ENCODE results near the gene PARP8.
"Not testable (repeated sequence)": the region's sequence is repeated elsewhere in the genome, so short reads cannot be mapped to it uniquely, and the experiment has no call there.

Gene PARP8

DNA sequence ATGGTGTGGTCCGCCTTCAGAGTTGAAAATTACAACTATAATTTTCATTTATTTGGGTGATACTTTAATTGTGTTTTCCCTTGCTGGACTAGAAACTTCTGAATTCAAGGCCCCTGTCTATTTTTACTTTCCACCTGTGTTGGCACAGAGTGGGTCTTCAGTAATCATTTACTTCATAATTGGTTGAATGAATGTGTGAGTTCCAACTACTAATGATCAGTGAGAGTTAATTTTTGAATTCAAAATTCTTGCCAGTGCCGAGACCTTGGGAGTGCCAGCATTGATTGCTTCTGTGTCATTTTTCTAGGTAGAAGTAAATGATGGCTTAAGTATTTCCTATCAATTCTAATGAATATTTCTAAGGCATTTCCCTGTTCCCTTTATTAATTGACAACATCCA, 61.4 kb downstream of the PARP8 start:
- no peak for DNase-seq

DNA sequence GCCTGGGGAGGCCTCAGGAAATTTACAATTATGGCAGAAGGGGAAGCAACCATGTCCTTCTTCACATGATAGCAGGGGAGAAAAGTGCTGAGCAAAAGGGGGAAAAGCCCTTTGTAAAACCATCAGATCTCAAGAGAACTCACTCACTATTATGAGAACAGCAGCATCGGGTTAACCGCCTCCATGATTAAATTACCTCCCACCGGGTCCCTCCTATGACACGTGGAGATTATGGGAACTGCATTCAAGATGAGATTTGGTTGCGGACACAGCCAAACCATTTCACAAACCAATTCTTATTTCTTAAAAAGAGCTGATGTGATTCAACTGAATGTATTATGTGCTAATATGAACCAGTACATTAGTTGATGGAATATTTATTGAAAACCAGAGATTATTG, 63.9 kb downstream of the PARP8 start:
- DNase-seq = no peak

DNA sequence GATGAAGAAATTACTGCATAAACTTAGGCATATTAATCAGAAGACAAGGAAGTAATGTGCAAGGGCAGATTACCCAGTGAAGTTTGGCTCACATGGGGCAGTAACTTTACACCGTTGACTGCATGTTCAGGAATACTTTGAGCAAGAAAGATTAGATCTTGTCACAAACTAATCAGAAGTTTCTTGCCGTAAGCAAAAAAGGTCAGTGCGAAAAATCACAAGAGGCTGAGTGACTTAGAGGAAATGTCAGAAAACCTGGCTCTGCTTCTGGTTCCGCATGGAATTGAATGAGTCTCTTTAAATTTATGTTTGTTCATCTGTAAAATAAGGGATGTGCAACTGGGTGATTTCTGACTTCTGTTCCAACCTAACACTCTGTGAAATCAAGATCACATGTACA, 64.4 kb downstream of the PARP8 start:
- DNase-seq = no peak

DNA sequence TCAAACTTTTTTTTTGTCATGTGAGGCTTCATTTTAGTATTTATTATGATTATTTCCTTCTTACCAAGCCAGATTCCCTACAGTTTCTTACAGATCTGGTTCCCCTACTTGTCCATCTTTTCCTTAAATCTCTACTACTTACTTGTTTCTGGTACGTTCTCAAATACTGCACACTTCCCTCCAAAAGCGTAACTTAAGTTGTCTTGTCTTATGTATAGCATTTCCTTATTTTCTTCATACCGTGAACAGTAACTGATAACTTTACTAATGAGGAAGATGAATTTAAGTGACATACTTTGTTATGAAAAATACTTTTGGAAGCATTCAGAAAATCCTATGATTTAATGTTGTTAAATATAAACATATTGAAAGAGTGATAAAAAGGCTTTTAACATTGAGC, 67.3 kb downstream of the PARP8 start:
- DNase-seq = no peak

DNA sequence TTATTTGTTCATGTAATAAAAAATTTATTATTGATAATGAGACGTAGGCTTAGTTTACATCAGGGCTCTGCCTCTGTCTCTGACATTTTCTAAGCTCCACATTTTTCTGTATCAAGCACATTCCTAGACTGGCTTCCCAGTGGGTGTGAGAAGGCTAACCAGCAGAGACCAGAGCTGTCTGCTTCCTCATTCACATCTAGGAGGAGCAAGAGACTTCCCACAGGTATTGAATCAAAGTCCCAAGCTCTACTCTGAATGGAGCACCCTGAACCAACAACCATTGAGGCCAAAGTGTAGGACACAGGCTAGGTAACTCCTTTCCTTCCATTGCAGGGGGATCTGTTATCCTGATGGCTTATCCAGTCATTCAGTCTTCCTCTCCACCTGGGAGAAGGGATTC, 72.4 kb downstream of the PARP8 start:
- DNase-seq = no peak

DNA sequence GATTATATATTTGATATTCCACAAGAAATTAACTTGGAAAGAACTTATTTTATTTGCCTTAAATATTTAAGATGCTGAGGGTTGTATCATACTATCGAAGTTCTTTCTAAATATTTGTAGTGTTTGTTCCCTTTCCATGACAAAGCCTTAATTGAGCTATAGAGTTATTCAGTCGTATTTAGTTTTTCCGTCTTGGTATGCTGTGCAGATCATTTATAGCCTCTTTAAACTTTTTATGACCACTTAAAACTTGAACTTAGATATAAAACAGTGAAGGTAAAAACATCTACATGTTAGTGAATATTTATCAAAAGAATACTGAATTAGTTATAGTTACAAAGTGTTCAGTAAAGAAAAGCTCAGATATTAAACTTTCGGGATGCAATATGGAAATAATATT, 74.4 kb downstream of the PARP8 start:
- no peak for DNase-seq

DNA sequence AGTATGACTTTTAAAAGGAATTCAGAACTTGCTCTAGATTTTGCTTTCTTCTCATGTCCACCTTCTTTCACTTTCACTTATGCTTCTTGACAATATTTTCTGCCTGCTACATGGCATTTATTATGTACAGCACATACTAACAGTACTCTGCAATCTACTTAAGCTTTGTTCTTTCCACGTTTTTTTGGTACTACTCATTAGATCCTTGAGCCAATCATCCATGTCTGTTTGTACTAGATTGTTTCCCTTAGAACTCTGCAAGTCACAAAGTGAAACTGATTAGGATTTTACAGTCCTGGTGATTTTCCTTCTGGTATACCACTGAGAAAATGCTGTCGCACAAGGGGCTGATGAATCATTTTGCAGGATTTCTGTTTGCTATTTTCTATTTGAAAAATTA, 78.3 kb downstream of the PARP8 start:
- no peak for DNase-seq

DNA sequence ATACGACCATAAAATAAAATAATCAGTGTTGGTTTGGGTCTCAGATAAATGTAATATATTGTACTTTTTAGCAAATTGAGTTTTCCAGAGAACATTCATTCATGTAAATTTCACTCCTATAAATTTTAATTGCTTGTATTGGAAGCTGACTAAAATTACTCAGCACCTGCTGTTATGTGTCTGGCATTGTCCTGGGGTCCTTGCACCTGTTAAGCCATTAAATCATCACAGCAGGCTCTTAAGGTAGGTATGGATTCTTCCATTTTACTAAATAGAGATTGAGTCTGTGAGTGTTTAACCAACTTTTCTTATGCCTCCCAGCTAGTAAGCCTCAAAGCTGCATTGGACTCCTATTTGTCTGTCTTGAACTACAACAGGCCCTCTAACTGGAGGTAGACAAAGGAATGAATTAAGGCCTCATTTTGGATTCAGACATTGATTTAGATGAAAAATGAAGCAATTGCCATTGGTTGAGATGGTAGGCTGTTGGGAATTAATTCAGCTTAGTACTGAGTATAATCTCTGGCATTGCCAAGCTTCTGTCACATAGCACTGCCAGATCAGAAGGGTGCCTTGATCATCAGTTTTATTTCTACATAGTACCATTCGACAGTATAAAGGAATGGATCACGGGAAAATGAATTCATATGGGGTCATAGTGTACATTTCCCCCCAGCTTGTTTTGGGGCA, 78.9 kb downstream of the PARP8 start:
- no peak for DNase-seq

DNA sequence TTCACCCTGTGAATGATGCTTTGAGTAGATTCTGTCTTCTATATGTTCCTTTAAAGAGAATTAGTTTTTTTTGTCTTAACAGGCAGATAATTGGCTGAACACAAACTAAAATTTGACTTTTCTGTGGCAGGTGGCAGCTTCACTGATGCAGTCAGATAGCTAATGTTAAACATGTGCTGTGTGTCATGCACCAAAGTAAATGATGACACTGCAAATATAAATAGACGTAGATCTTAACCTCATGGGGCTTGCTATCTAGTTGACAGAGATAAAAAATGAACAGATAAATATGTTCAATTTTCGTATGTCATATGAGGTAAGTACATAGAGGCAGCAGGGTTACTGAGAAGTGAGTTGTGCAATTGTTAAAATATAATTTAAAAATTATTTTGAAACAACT, 82.7 kb downstream of the PARP8 start:
- DNase-seq = no peak

DNA sequence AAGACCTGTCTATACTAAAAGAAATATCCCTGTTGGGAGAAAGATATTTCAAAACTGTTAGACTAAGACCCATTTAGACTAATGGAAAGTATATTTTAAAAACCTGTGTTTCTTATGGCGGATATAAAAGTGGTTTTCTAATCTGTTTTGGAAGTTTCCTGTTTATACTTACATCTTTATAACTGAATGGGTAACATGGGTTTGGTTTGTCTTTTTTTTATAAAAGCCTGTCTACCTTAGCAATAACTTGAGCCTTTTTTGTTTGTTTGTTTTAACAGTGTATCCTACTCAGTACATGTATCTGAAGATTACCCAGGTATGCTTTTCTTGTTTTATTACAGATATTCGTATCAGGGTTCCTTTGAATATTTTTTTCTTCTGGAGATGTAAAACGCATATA, 83.4 kb downstream of the PARP8 start:
- no peak for DNase-seq

DNA sequence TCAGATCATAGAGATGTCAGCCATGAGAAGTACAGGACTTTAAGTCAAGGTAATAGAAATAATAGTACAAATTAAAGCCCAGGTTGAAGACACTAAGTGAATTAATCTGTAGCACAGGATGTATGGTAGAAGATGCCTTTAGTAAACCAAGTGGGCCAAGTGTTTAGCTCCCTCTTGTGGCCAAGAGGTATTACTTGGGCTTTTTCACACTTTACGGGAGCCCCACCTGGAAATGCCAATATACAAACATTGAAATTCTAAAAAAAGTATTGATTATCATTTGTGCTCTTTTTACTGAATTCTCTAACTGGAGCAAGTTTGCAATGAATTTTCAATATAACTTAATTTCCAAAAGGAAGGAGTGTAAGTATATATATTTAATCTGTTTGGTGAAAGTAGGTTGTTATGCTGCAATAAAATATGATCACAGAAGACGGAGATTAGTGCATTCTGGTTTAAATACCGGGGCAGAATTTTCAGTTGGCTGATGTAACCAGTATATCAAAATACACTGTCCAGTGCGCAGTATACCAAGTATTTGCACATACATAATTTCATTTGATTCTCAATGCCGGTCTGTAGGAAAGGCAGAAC, 84.7 kb downstream of the PARP8 start:
- no peak for DNase-seq

DNA sequence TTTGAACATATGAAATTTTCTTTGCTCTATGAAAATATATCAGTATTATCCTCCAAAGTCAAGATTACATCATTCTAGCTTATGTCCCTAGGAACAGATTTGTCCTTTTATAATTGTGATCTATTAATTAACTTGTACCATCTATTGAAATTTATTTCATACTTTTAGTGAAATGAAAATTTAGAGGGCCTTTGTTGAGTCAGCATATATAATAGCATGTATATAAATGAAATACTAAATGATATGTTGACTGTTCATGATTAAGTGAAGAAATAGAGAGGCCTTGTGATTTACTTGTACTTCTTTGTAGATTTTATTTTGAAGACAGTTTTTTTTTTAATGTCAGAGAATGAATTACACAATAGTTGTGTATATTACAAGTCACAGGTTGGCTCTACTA, 86.4 kb downstream of the PARP8 start:
- DNase-seq = no peak

DNA sequence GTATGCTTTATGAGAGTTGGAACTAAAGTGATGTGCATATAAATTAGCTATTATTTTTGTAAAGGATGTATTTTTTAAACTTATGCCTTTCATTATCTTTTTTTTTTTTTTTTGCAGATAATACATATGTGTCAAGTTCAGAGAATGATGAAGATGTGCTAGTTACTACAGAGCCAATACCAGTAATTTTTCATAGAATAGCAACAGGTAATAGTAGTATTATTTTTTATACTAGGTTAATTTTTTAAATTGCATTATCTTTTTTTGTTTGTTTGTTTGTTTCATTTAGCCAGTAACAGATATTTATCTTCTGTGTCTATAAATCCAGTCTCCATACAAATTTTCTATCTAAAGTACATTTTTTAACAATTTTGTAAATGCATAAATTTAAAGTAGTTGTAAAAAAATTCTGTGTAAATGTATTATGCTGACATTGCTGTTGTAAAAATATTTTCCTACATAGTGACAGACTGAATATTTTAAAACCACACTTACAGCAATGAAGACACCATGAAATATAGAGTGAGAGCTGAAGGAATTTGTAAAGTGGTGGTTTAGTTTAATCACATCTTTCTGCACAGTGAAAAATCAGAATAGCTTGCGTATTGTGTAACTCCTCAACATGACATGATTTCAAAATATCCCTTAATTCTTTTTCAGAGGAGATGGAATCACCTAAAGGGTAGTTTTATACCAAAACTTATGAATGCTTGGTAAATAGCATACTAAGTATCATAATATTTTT, 93.3 kb downstream of the PARP8 start:
- no peak for DNase-seq

DNA sequence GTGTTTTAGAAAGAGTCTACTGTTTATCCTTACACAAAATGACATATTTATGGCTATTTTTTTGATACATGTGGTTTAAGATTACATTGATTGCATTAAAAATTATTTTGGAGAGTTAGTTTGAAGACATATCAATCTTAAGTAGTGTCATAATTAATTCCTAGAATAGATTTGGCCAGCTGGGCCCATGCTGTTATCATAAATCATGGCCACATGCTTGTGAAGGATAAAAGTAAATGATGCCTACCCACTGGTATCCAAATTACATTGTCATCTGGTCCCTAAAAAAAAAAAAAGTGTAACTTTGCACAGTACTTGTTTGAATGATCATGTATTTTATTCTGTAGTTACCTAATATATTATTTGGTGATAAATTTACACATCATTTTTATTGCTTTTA, 96.9 kb downstream of the PARP8 start:
- DNase-seq = no peak

DNA sequence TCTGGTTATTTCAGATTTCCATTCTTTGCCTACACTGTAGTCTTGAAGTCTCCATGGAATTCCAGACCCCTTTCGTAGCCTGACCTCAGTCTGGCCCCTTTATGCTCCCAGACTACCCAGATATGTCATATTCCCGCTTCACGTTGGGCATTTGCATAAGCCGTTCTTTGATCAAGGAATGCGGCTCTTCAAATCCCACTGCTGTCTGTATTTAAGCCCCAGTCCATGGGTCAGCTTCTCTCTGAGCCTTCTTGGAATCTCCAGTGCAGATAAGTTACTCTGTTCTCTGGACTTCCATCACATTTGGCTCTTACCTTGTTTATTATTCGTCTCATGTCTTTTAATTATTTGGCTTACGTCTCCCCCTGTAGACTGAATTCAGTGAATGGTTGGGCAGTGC, 97.4 kb downstream of the PARP8 start:
- no peak for DNase-seq

DNA sequence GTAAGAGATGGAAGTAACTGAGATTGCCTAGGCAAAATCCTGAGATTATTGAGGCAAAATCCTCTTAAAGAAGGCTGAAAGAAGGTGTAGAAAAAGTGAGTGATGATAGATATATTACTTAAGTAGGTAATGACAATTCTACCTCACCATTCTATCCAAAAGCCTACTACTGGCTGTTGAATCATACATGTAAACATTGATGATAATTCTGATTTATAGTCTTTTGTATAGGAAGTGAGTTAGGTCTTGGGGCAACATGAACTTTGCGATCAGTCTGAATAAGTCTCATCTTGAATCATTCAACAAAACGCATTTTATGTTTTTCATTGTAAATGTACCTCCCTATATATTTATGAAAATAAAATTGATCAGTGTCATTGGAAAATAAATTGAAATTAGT, 99.6 kb downstream of the PARP8 start:
- DNase-seq = no peak

DNA sequence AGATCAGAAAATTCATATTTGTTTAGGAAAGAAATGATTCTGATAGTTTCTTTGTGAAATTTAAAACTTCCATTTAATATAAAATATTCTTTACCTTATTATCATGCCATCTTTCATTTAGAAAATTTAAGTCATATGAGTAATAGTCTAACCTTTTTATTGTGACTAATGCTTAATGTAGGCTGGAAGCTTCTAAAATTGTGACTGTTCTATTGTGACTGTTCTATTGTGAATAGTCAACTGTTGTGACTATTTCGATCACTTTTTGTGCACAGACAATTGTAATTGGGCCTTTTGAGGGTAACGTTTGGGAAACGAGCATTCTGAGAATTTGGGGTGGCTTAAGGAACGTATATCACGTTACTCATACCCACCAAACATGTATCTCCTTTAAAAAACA, 100.0 kb downstream of the PARP8 start:
- DNase-seq = no peak

DNA sequence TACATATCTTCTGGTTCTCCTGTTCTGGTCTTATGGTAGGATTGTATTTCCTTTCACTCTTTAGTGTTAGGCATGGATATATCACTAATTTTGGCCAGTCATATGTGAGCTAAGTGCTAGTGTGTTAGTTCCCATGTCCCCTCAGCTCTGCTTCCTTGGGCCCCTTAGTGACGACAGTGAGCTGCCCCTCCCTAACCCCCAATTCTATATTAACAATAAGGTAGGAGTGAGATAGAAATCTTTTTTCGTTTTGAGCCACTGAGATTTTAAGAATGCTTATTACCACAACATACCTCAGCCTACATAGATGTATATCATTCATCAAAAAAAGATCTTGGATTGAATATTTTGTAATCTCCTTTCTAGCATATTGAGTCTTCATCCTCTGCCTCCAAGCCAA, 100.5 kb downstream of the PARP8 start:
- no peak for DNase-seq

DNA sequence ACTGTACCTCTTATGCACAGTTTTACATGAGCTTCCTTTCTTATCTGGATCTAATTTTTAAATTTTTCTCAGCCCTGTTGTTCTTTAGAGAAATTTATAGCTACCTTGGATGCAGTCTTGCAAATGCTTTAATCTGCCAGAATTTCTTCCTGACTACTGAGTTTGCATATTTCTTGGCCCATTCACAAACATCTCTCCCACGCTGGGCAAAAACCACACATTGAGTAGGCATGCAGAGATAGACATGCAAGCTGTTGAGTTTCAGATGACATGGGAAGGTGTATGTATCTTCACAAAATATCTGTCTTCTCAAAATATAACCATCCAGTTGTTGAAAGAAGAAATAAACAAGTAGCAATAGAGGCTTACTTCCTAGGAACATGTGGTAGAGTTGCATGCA, 101.2 kb downstream of the PARP8 start:
- no peak for DNase-seq

DNA sequence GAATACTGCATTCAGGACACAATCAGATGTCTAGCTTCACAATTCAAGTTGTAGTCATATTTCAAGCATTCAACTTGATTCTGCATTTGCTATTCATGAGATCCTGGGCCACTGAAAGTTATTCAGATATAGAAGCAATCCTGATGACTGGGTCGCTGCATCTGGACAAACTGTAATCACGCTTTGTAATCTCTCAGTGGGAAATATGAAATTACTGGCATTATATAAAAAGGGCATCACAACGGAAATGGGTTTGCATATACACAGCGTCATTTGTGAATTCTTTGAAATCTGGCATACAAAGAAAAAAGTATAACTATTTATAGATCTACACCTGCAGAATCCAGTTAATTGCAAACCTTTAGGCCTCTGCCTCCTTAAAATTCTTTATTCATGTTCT, 102.2 kb downstream of the PARP8 start:
- DNase-seq = no peak

DNA sequence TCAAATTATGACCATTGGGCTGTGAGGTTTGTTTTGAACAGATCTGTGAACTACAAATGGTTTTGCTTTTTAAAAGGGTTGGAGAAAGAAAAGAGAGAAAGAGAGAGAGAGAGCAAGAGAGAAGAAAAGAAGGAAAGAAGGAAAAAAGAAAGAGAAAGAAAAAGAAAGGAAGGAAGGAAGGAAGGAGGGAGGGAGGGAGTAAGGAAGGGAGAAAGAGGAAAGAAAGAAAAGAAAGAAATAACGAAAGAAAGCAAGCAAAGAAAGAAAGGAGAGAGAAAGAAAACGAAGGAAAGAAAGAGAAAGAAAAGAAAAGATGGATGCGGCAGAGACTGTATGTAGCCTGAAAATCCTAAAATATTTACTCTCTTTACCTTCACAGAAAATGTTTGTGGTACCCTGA, 104.0 kb downstream of the PARP8 start:
- no peak for DNase-seq

DNA sequence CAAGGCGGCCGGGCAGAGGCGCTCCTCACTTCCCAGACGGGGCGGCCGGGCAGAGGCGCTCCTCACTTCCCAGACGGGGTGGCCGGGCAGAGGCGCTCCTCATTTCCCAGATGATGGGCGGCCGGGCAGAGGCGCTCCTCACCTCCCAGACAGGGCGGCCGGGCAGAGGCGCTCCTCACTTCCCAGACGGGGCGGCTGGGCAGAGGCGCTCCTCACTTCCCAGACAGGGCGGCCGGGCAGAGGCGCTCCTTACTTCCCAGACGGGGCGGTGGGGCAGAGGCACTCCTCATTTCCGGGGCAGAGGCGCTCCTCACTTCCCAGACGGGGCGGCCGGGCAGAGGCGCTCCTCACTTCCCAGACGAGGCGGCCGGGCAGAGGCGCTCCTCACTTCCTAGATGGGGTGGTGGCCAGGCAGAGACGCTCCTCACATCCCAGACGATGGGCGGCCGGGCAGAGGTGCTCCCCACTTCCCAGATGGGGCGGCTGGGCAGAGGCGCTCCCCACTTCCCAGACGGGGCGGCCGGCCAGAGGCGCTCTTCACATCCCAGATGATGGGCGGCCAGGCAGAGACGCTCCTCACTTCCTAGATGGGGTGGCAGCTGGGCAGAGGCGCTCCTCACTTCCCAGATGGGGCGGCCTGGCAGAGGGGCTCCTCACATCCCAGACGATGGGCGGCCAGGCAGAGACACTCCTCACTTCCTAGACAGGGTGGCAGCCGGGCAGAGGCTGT, 108.2 kb downstream of the PARP8 start:
- not testable (repeated sequence) for DNase-seq

DNA sequence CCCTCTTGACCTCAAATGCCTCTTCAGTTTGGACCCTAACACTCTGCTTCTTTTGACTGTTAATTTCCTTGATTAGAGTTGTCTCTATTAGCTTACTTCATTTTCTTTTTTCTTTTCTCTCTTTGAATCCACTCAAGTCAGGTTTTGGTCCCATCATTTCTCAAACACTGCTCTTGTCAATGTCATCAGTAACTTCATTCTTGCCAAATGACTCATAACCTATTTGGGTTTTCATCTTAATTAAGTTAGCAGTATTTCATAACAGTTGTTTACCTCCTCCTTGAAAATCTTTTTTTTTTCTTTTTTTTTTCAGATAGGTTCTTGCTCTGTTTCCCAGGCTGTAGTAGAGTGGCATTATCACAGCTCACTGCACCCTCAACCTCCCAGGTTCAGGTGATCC, 119.6 kb downstream of the PARP8 start:
- no peak for DNase-seq

DNA sequence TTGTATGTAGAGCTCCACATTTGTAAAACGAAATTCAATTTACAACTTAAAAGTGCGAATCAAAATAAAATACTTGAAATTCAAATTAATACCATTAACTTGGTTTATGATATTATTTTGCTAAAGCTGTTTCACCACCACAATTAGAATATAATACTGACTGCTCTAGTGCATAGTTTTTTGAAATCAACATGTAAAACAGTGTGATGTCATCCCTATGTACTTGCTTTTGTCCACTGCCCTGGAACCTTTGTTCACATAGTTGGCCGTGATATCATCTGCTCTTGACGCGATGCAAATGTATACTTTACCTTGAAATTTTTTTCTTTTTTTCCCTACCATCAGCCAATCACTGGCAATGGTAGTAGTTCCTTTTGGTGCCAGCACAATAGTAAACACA, 125.4 kb downstream of the PARP8 start:
- DNase-seq = no peak
